Spleen (tissue), 11 donors: ENCODE data around the gene ELK1. TPM values are rescaled to one million over a fixed set of nuclear protein-coding genes. Genes with fewer than 3 reads are reported as not detected.
"Not testable (repeated sequence)": the region's sequence is repeated elsewhere in the genome, so short reads cannot be mapped to it uniquely, and the experiment has no call there.

ENCODE experiments used
- DNase-seq: peaks from one replicate; pipeline ENCODE4 v3.0.0-alpha.2; 2020
- H3K27ac ChIP-seq, 8 donors: fragments of 200-600 bp; sonication (generic) in 7 of 8; 1 replicate in 4 of 8; 2 replicates in 4 of 8; pipeline versions ENCODE4 v1.5.0 to v1.8.0; 2016 to 2021; ENCODE audit warnings: inconsistent platforms in 4 of 8, mild to moderate bottlenecking in 4 of 8, moderate library complexity in 1 of 8
- H3K27me3 ChIP-seq, 7 donors: fragments of 200-600 bp; sonication (generic) in 6 of 7; replicated peaks in 1 of 7; 1 replicate in 4 of 7; 2 replicates in 3 of 7; pipeline versions ENCODE4 v1.5.0 to v1.8.0; 2016 to 2021; ENCODE audit warnings: inconsistent platforms in 3 of 7, mild to moderate bottlenecking in 1 of 7
- H3K36me3 ChIP-seq, 6 donors: fragments of 200-600 bp; sonication (generic) in 5 of 6; 1 replicate in 4 of 6; 2 replicates in 2 of 6; pipeline versions ENCODE4 v1.5.0 to v1.8.0; 2016 to 2021; ENCODE audit warnings: inconsistent platforms in 2 of 6
- H3K4me1 ChIP-seq, 6 donors: fragments of 200-600 bp; sonication (generic) in 5 of 6; 1 replicate in 3 of 6; 2 replicates in 3 of 6; pipeline versions ENCODE4 v1.5.0 to v1.8.0; 2016 to 2021; ENCODE audit warnings: inconsistent platforms in 3 of 6
- H3K4me3 ChIP-seq, 8 donors: fragments of 200-600 bp; sonication (generic) in 7 of 8; 1 replicate in 4 of 8; 2 replicates in 4 of 8; pipeline versions ENCODE4 v1.5.0 to v1.8.0; 2016 to 2021; ENCODE audit warnings: inconsistent platforms in 4 of 8, mild to moderate bottlenecking in 4 of 8, moderate library complexity in 2 of 8
- H3K9me3 ChIP-seq, 8 donors: fragments of 200-600 bp; sonication (generic) in 7 of 8; 1 replicate in 4 of 8; 2 replicates in 4 of 8; pipeline versions ENCODE4 v1.5.0 to v1.8.0; 2016 to 2021; ENCODE audit warnings: inconsistent platforms in 4 of 8
- POLR2A ChIP-seq, 3 donors: fragments of 450-650 bp; IDR thresholded peaks; one replicate each; pipeline ENCODE4 v1.5.1; 2017; ENCODE audit warnings: antibody characterized with exemption in 3 of 3, mild to moderate bottlenecking in 1 of 3
- POLR2AphosphoS5 ChIP-seq, 3 donors: sonication (generic); formaldehyde crosslinking; IDR thresholded peaks; one replicate each; pipeline ENCODE4 v1.5.1; 2017; ENCODE audit warnings: antibody characterized with exemption in 3 of 3
- WGBS, 5 donors: extraction: QIAGEN DNeasy Blood & Tissue Kit in 3 of 5; methylation state at CpG; one replicate each; pipeline versions ENCODE4 v1.1.5 to v1.1.7; 2013 to 2018; 5-methylcytosine and 5-hydroxymethylcytosine counted together
- intact Hi-C: fragments of 100-400 bp; cut with DNase I; formaldehyde crosslinking; loops from one replicate; pipeline ENCODE4 v1.15.0; 2023; ENCODE audit warnings: low total_unique reads
- polyA plus RNA-seq, 3 donors: library from polyadenylated mRNA; stranded (reverse); fragments of 200-250 nt; gene quantifications; one replicate each; pipeline ENCODE4 v1.2.1, GENCODE V29; 2013
- total RNA-seq, 7 donors: library from RNA; depleted of rRNA in 3 of 7; stranded (reverse); fragments of >200 nt in 3 of 7; fragmentation: NEBNext Ultra II Directional in 4 of 7; extraction: Animal tissue kit (Norgen Biotek cat#: 25700) in 4 of 7; gene quantifications; one replicate each; pipeline versions ENCODE4 v1.1.0 to v1.2.1, GENCODE V29; 2016 to 2021
- TF ChIP-seq, protein P1 (sequence below), 11 experiments: fragments of 200-600 bp in 7 of 11; fragments of 450-650 bp in 4 of 11; sonication (generic) in 4 of 11; IDR thresholded peaks in 8 of 11; conservative IDR thresholded peaks in 3 of 11; 1 replicate in 7 of 11; 2 replicates in 4 of 11; pipeline versions ENCODE4 v1.4.0 to v1.8.0; 2016 to 2021; ENCODE audit warnings: antibody characterized with exemption in 11 of 11, inconsistent platforms in 4 of 11, mild to moderate bottlenecking in 1 of 11
- donor health status: healthy with polysubstance abuse.
- donor health status: DM: no; HTN: no; CAD: no; lungs with moderate emphysema.
- donor health status: DM: no; HTN: no; CAD: no.
- donor health status: Bipolar disorder and iron deficiency.
- donor health status: healthy.
- donor health status: DM: no; HTN: no; CAD: no.
- donor health status: DM: yes; HTN: yes; CAD: no.

The ELK1 gene
- total and polyA plus RNA-seq, 10 donors: 10.3 to 50.0 (median 29.5) TPM

DNA sequence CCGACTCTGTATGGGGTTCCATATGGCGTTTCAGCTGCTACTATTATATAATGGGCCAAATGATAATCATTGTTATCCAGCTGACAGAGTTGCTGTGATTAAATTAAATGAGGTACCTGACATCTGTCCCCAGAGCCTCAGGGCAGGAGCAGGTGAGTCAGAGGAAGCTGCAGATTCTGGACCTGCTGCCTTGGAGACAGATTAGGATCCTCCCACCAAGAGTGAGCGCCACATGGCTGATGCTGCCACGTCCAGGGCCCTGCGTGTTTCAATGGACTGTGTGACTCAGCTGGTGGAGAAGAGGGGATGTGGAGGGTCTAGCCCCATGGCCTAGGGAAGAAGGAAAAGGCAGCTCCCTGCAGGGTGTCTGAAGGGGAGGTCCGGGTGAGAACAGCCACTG lies 36.9 kb upstream of the ELK1 start:
- no peaks in the 10 kb centered on the region for H3K9me3 ChIP-seq
- H3K36me3 ChIP-seq: no peaks in the 10 kb centered on the region
- intact Hi-C loops: no loop called here
- no peak for TF ChIP-seq POLR2A (IDR thresholded peaks at IDR 0.05)
- no peak for TF ChIP-seq POLR2AphosphoS5 (IDR thresholded peaks at IDR 0.05)
- TF ChIP-seq, protein P1, sequence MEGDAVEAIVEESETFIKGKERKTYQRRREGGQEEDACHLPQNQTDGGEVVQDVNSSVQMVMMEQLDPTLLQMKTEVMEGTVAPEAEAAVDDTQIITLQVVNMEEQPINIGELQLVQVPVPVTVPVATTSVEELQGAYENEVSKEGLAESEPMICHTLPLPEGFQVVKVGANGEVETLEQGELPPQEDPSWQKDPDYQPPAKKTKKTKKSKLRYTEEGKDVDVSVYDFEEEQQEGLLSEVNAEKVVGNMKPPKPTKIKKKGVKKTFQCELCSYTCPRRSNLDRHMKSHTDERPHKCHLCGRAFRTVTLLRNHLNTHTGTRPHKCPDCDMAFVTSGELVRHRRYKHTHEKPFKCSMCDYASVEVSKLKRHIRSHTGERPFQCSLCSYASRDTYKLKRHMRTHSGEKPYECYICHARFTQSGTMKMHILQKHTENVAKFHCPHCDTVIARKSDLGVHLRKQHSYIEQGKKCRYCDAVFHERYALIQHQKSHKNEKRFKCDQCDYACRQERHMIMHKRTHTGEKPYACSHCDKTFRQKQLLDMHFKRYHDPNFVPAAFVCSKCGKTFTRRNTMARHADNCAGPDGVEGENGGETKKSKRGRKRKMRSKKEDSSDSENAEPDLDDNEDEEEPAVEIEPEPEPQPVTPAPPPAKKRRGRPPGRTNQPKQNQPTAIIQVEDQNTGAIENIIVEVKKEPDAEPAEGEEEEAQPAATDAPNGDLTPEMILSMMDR (IDR thresholded peaks at IDR 0.05 in 8 of 11, conservative IDR thresholded peaks at IDR 0.05 in 3 of 11): no peak
- H3K27me3 ChIP-seq: no peaks in the 10 kb centered on the region
- WGBS, 5 donors: 57 to 97% (median 75%) methylated on average over 3 to 6 of the region's 6 CpGs
- no peak overlapping the region for H3K27ac ChIP-seq
- no peak overlapping the region for H3K4me3 ChIP-seq
- H3K4me1 ChIP-seq: no peaks in the 10 kb centered on the region
- no peak for DNase-seq

DNA sequence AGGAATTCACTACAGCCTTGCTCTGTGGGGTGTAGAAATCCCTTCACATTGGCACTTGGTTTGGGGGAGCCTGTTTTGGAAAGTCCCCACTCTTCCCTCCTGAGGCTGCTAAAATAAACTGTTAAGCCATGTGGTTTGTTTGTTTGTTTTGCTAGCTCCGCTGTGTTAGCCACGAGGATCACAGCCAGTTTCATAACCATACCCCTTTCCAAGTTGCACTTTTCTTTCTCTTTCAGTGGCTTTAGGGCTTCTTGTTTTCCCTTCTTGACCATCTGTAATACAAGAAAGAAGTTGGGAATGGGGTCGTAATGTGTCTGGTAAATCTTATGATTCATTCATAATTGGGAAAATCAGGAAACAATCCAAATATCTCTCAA lies 33.5 kb upstream of the ELK1 start:
- TF ChIP-seq POLR2A (IDR thresholded peaks at IDR 0.05) (no peak), POLR2AphosphoS5 (IDR thresholded peaks at IDR 0.05) (no peak)
- TF ChIP-seq, protein P1 (IDR thresholded peaks at IDR 0.05 in 8 of 11, conservative IDR thresholded peaks at IDR 0.05 in 3 of 11): no peak
- no peaks in the 10 kb centered on the region for H3K4me1 ChIP-seq
- WGBS, 5 donors: 61 to 79% (median 65%) methylated on average over 3 of the region's 3 CpGs

DNA sequence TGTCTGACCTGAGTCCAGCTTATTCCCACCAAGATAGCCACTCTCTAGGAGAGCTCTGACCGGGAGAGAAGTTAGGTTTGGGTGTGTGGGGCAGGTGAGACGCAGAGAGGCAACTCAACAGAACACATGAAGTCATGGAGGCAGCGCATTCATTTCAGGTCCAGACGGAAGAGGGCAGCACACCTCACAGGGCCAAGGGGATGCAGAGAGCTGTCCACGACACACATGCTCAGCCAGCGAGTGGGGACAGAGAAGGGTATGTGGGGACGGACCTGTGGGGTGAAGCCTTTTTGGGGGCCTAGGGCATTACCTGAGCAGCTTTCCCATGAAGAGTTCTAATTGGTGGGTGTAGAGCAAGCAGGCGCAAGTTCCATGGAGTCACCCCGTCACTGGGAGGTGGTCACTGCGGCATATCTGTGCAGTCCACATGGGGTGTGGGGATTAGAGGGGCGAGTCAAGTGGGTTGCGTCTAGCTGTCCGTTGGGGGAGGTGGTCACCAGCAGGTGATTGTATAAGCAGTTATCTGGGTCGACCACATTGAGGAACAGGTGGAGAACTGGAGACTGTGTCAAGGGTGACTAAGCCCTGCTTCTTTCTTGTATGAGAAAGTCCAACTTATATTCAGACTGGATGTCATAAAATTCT lies 32.9 kb upstream of the ELK1 start:
- Histone ChIP-seq H3K9me3 (no peaks in the 10 kb centered on the region), H3K27ac (no peak overlapping the region), H3K4me3 (no peak overlapping the region), H3K36me3 (no peaks in the 10 kb centered on the region), H3K4me1 (no peaks in the 10 kb centered on the region), H3K27me3 (no peaks in the 10 kb centered on the region)
- DNase-seq: peak; percentile 41
- TF ChIP-seq POLR2AphosphoS5 (IDR thresholded peaks at IDR 0.05): no peak
- TF ChIP-seq, protein P1 (IDR thresholded peaks at IDR 0.05 in 8 of 11, conservative IDR thresholded peaks at IDR 0.05 in 3 of 11): no peak
- no peak for TF ChIP-seq POLR2A (IDR thresholded peaks at IDR 0.05)
- 74 to 92% (median 78%) methylated on average over 4 to 14 of the region's 14 CpGs for WGBS, 5 donors
- intact Hi-C loops: no loop called here

More for the DNA sequence above, 33.5 kb upstream of the ELK1 start:
- H3K4me3 ChIP-seq: no peak overlapping the region
- DNase-seq: no peak
- no peaks in the 10 kb centered on the region for H3K9me3 ChIP-seq
- no peak overlapping the region for H3K27ac ChIP-seq
- intact Hi-C loops: no loop called here
- no peaks in the 10 kb centered on the region for H3K27me3 ChIP-seq
- no peaks in the 10 kb centered on the region for H3K36me3 ChIP-seq

DNA sequence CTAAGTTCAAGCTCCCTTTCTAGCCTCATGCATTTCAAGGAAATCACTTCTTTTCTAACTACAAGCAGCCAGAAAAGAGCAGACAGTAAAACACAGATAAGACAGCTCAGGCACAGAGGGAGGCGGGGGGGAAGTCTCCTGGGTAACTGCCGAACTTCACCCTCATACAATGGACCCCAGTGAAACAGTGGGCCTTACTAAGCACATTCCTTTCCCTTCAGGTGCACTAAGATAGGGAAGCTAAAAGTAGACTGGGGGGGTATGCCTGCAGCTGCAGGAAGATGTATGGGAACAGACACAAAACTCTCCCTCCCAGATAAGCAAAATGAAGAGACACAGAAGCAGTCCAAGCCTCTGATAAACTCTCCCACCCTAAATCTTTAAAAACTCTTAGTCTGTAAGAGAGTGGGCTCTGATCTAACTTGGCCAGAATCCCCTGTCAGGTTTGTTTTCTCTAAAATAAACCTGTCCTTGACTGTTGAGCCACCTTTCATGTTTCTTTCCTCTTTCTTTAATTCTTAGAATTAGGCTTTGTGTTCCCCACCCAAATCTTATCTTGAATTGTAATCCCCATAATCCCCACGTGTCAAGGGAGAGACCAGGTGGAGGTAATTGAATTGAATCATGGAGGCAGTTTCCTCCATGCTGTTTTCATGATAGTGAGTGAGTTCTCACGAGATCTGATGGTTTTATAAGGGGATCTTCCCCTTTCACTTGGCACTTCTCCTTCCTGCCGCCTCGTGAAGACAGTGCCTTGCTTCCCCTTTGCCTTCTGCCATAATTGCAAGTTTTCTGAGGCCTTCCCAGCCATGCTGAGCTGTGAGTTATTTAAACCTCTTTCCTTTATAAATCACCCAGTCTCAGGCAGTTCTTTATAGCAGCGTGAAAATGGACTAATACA lies 25.8 kb upstream of the ELK1 start:
- DNase-seq, H3K27me3 ChIP-seq, H3K27ac ChIP-seq, H3K36me3 ChIP-seq, H3K4me1 ChIP-seq, intact Hi-C loops, H3K4me3 ChIP-seq, H3K9me3 ChIP-seq: not testable (repeated sequence)
- 48 to 71% (median 54%) methylated on average over 5 to 7 of the region's 7 CpGs for WGBS, 5 donors
